Ovary (tissue), 9 donors: ENCODE measurements around the gene ALG8. TPM values are rescaled to one million over a fixed set of nuclear protein-coding genes. Genes with fewer than 3 reads are reported as not detected.

Source experiments
- DNase-seq, 5 donors: peaks; one replicate each; pipeline ENCODE4 v3.0.0-alpha.2; 2019 to 2020
- H3K27ac ChIP-seq, 2 donors: fragments of 200-600 bp; one replicate each; pipeline versions ENCODE4 v1.5.1 to v1.8.0; 2019 to 2022
- H3K27me3 ChIP-seq: fragments of 200-600 bp; one replicate; pipeline ENCODE4 v1.8.0; 2022
- H3K36me3 ChIP-seq: fragments of 200-600 bp; sonication (generic); one replicate; pipeline ENCODE4 v1.5.1; 2019
- H3K4me1 ChIP-seq: one replicate; pipeline ENCODE4 v1.8.1; 2013; ENCODE audit warnings: mild to moderate bottlenecking, moderate library complexity; ENCODE audit not compliant: insufficient read depth
- H3K4me3 ChIP-seq: fragments of 200-600 bp; sonication (generic); one replicate; pipeline ENCODE4 v1.5.1; 2017
- H3K9me3 ChIP-seq, 2 donors: fragments of 200-600 bp in 1 of 2; sonication (generic) in 1 of 2; one replicate each; pipeline versions ENCODE4 v1.5.1 to v1.8.1; 2013 to 2019; ENCODE audit warnings: mild to moderate bottlenecking in 1 of 2, moderate library complexity in 1 of 2
- CTCF ChIP-seq, 3 donors: fragments of 450-650 bp in 2 of 3; fragments of 200-600 bp in 1 of 3; IDR thresholded peaks; one replicate each; pipeline versions ENCODE4 v1.5.1 to v1.8.0; 2016 to 2022; ENCODE audit warnings: antibody characterized with exemption in 3 of 3, mild to moderate bottlenecking in 1 of 3
- EP300 ChIP-seq: sonication (generic); formaldehyde crosslinking; IDR thresholded peaks from one replicate; pipeline ENCODE4 v1.6.1; 2017; ENCODE audit warnings: antibody characterized with exemption
- POLR2A ChIP-seq: fragments of 450-650 bp; IDR thresholded peaks from one replicate; pipeline ENCODE4 v1.6.1; 2017; ENCODE audit warnings: antibody characterized with exemption, mild to moderate bottlenecking, moderate library complexity
- WGBS, 3 donors: extraction: QIAGEN DNeasy Blood & Tissue Kit in 1 of 3; methylation state at CpG; one replicate each; pipeline versions ENCODE4 v1.1.5 to v1.1.7; 2013 to 2017; 5-methylcytosine and 5-hydroxymethylcytosine counted together
- intact Hi-C, 4 donors: fragments of 100-400 bp; cut with DNase I; formaldehyde crosslinking; loops; one replicate each; pipeline versions ENCODE4 v1.11.0 to v1.15.1; 2022 to 2023
- polyA plus RNA-seq, 2 donors: library from polyadenylated mRNA; stranded (reverse); fragments of 200-250 nt in 1 of 2; fragments of 350-450 nt in 1 of 2; fragmentation: Illumina TruSeq in 1 of 2; extraction: RNeasy Lipid Tissue Mini Kit (QIAGEN cat#74804) in 1 of 2; gene quantifications; one replicate each; pipeline ENCODE4 v1.2.3, GENCODE V29; 2013 to 2014
- total RNA-seq, 7 donors: library from RNA; depleted of rRNA in 2 of 7; stranded (reverse); fragments of >200 nt in 2 of 7; fragmentation: NEBNext Ultra II Directional in 3 of 7; extraction: Animal tissue kit (Norgen Biotek cat#: 25700) in 3 of 7; gene quantifications; one replicate each; pipeline versions ENCODE4 v1.1.0 to v1.2.4, GENCODE V29; 2016 to 2023
- donor health status: DM: no; HTN: no; CAD: no; lungs with moderate emphysema.
- donor health status: DM: no; HTN: no; CAD: no.
- donor health status: Bipolar disorder and iron deficiency.
- donor health status: DM: yes; HTN: yes; CAD: no.
- donor health status: DM: no; HTN: no; CAD: no.
- donor health status: DM: yes; HTN: yes; CAD: no.

The ALG8 gene
- total and polyA plus RNA-seq, 9 donors: 20.1 to 57.8 (median 28.5) TPM

GRCh38 chr11:78156127-78156844, 16.9 kb upstream of the ALG8 start:
- Histone ChIP-seq H3K4me3 (no peak overlapping the region), H3K9me3 (no peaks in the 10 kb centered on the region), H3K27ac (no peak overlapping the region), H3K27me3 (no peaks in the 10 kb centered on the region), H3K4me1 (peaks cover 22% of the 10 kb centered on the region), H3K36me3 (no peaks in the 10 kb centered on the region)
- TF ChIP-seq POLR2A (no peak), EP300 (no peak), CTCF (IDR thresholded peaks at IDR 0.05) (no peak)
- DNase-seq: no peak
- intact Hi-C loops: no loop called here
- WGBS, 3 donors: 52 to 54% (median 54%) methylated on average over 6 of the region's 6 CpGs

GRCh38 chr11:78151804-78152203, 12.4 kb upstream of the ALG8 start:
- DNase-seq: no peak
- no peaks in the 10 kb centered on the region for H3K36me3 ChIP-seq
- H3K27ac ChIP-seq: no peak overlapping the region
- no peaks in the 10 kb centered on the region for H3K9me3 ChIP-seq
- intact Hi-C loops: loop anchor here in 1 of 4 donors (5.0 kb wide), 1 partner anchor 420 kb away; the partner anchor contains the start of gene NARS2
- no peak for TF ChIP-seq EP300
- TF ChIP-seq CTCF (IDR thresholded peaks at IDR 0.05): no peak
- H3K27me3 ChIP-seq: no peaks in the 10 kb centered on the region
- peaks cover 5% of the 10 kb centered on the region for H3K4me1 ChIP-seq
- no peak overlapping the region for H3K4me3 ChIP-seq

GRCh38 chr11:78150754-78151153, 11.3 kb upstream of the ALG8 start:
- DNase-seq: no peak
- Histone ChIP-seq H3K9me3 (no peaks in the 10 kb centered on the region), H3K27ac (no peak overlapping the region), H3K27me3 (no peaks in the 10 kb centered on the region), H3K36me3 (no peaks in the 10 kb centered on the region), H3K4me3 (no peak overlapping the region), H3K4me1 (peaks cover 1% of the 10 kb centered on the region)
- TF ChIP-seq POLR2A (no peak), CTCF (IDR thresholded peaks at IDR 0.05) (no peak)
- intact Hi-C loops: loop anchor here in 1 of 4 donors (5.0 kb wide), 1 partner anchor 422 kb away; the partner anchor contains the start of gene NARS2

GRCh38 chr11:78150346-78150745, 10.9 kb upstream of the ALG8 start:
- Histone ChIP-seq H3K36me3 (no peaks in the 10 kb centered on the region), H3K27me3 (no peaks in the 10 kb centered on the region), H3K9me3 (no peaks in the 10 kb centered on the region), H3K4me1 (peaks cover 1% of the 10 kb centered on the region), H3K4me3 (no peak overlapping the region), H3K27ac (no peak overlapping the region)
- DNase-seq: no peak
- TF ChIP-seq POLR2A: no peak
- TF ChIP-seq EP300: no peak
- no peak for TF ChIP-seq CTCF (IDR thresholded peaks at IDR 0.05)
- intact Hi-C loops: loop anchor here in 1 of 4 donors (5.0 kb wide), 1 partner anchor 422 kb away; the partner anchor contains the start of gene NARS2
- 77 to 98% (median 93%) methylated on average over 4 of the region's 4 CpGs for WGBS, 3 donors
